NT2/D1 (cell line): Measurements from ENCODE around the gene VPS8.

ENCODE experiments used
- DNase-seq: peaks from one replicate; pipeline ENCODE4 v3.0.0-alpha.2; 2011; ENCODE audit warnings: low read depth, low spot score
- H3K27me3 ChIP-seq: 2 replicates; pipeline ENCODE4 v1.6.0; 2011; ENCODE audit warnings: mild to moderate bottlenecking; ENCODE audit not compliant: insufficient read length, insufficient read depth
- H3K36me3 ChIP-seq: 2 replicates; pipeline ENCODE4 v1.6.1; 2011; ENCODE audit warnings: mild to moderate bottlenecking, low read length, mixed read lengths; ENCODE audit not compliant: insufficient read depth, insufficient read length
- H3K4me1 ChIP-seq: 2 replicates; pipeline ENCODE4 v1.5.1; 2011; ENCODE audit not compliant: insufficient read depth, insufficient read length
- H3K4me3 ChIP-seq: 2 replicates; pipeline ENCODE4 v1.5.1; 2011; ENCODE audit warnings: low read depth; ENCODE audit not compliant: insufficient read length
- H3K9ac ChIP-seq: 2 replicates; pipeline ENCODE4 v1.6.0; 2011; ENCODE audit warnings: low read depth; ENCODE audit not compliant: insufficient read length
- H3K9me3 ChIP-seq: 2 replicates; pipeline ENCODE4 v1.5.1; 2011; ENCODE audit warnings: mild to moderate bottlenecking, low read length; ENCODE audit not compliant: insufficient read depth
- SUZ12 ChIP-seq: IDR thresholded peaks from 2 replicates; pipeline ENCODE4 v1.6.1; 2011; ENCODE audit not compliant: insufficient read length, insufficient read depth; ENCODE audit errors: extremely low read depth
- YY1 ChIP-seq: IDR thresholded peaks from 2 replicates; pipeline ENCODE4 v1.6.1; 2011; ENCODE audit not compliant: insufficient read length, insufficient read depth
- ZNF274 ChIP-seq: IDR thresholded peaks from 2 replicates; pipeline ENCODE4 v1.6.1; 2011; ENCODE audit warnings: mild to moderate bottlenecking, low read depth, low read length

VPS8 gene

DNA sequence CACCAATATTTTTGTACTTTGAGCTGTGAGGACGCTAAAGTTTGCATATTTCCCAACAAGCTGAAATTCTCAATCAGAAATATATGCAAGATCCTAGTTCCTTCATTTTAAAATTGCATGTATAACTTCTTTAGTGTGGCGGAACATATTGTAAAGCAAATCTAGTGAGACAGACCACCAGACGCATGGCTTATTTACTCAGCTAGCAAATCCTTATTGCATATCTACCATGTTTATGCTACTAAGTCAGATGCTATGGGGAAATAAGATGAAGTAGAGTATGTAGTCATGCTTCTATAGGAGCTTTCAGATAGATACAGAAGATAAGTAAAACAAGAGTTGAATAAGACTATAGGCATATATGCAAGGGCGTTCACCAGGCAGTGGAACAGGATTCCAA is 278.8 kb downstream of the VPS8 start:
- DNase-seq: no peak
- H3K36me3 ChIP-seq: no peaks in the 10 kb centered on the region
- no peak overlapping the region for H3K9ac ChIP-seq
- TF ChIP-seq YY1 (no peak), ZNF274 (no peak), SUZ12 (no peak)
- H3K27me3 ChIP-seq: no peaks in the 10 kb centered on the region
- H3K4me1 ChIP-seq: peaks cover 4% of the 10 kb centered on the region
- no peaks in the 10 kb centered on the region for H3K9me3 ChIP-seq
- H3K4me3 ChIP-seq: no peak overlapping the region

DNA sequence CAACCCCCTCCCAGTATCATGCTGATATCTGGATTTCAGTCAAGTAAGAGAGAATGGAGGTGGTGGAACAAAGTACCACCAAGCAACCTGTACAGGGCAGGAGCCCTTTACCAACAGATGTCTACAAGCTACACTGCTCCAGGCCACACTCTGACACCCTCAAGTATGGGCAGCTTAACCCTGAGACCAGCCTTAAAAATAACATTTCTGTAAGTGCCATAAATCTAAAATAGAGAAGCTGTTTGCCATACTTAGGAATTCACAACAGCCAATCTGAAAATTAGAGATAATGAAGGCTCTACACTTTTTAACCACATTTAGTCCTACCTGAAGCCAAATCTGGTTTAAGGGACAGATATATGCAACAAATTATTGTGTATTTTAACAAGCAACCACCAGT is 281.1 kb downstream of the VPS8 start:
- no peak for DNase-seq
- no peaks in the 10 kb centered on the region for H3K9me3 ChIP-seq
- TF ChIP-seq ZNF274: no peak
- no peak for TF ChIP-seq YY1
- TF ChIP-seq SUZ12: no peak
- no peak overlapping the region for H3K9ac ChIP-seq
- peaks cover 4% of the 10 kb centered on the region for H3K4me1 ChIP-seq
- no peaks in the 10 kb centered on the region for H3K27me3 ChIP-seq
- H3K36me3 ChIP-seq: no peaks in the 10 kb centered on the region
- H3K4me3 ChIP-seq: no peak overlapping the region

DNA sequence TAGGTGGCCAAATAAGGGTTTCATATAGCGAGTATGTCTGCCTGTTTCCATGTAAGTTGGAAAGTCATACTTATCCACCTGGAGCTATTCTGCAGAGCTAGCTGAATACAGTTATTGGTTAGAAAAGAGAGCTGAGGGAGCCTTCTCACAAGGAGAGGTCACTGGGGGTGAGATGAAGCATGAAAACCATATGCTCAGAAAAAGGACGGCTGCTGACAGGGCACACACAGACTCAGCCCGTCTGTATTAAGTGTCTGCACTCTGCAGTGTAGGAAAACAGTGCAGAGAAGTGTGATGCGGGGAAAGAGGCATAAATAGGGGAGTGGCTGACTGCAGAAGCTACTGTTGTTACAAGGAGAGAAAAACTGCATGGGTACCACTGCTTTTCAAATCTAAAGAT is 282.7 kb downstream of the VPS8 start:
- TF ChIP-seq ZNF274 (no peak), SUZ12 (no peak), YY1 (no peak)
- no peak overlapping the region for H3K4me3 ChIP-seq
- no peaks in the 10 kb centered on the region for H3K36me3 ChIP-seq
- peaks cover 4% of the 10 kb centered on the region for H3K4me1 ChIP-seq
- H3K27me3 ChIP-seq: no peaks in the 10 kb centered on the region
- DNase-seq: no peak
- no peak overlapping the region for H3K9ac ChIP-seq
- H3K9me3 ChIP-seq: no peaks in the 10 kb centered on the region
